NK-92 (cell line): ENCODE results near the gene LPO.

Source experiments
- DNase-seq: peaks from one replicate; lab custom pipeline; 2025; ENCODE audit not compliant: unreplicated experiment; lab: John Stamatoyannopoulos, UW

LPO gene

DNA sequence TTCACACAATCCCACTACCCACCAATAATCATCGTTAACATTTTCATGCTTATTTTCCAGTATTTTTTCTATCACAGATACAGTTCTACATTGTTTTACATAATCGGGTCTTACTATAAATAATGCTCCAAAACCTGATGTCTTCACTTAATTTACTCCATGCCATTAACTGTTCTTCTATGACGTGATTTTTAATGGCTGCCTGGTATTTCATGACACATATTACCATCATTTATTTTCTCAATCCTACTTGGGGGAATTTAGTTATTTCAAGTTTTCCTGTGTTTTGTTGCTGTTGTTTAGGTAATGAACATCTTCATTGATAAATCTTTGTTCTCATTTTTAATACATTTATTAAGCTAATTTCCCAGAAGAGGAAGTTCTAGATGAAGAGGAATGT is 14.7 kb downstream of the LPO start:
- no peak for DNase-seq

DNA sequence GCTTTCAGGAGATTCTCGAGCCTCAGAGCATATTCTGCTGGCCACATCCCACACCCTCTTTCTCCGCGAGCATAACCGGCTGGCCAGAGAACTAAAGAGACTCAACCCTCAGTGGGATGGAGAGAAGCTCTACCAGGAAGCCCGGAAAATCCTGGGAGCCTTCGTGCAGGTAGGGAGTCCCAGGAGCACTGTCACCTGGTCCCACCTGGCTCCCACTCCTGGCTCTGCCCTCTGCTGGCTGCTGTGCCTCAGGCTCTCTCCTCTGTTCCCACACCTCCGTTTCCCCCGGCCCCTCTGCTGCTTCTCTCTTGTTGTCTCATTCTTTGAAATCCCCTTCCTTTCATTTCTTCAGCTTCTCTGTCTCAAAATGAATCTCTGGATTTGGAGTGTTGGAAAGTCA is 16.4 kb downstream of the LPO start:
- no peak for DNase-seq

DNA sequence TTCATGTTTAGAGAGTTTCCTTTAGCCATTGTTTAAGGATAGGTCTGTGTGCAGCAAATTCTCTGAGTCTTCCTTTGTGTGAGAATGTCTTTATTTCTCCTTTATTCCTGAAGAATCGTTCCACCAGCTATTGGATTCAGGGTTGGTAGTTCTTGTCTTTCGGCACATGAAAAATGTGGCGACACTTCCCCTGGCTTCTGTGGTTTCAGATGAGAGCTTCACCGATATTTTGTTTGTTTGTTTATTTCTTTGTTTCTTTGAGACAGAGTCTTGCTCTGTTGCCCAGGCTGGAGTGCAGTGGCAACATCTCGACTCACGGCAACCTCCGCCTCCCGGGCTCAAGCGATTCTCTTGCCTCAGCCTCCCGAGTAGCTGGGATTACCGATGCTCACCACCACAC is 23.8 kb downstream of the LPO start:
- no peak for DNase-seq

DNA sequence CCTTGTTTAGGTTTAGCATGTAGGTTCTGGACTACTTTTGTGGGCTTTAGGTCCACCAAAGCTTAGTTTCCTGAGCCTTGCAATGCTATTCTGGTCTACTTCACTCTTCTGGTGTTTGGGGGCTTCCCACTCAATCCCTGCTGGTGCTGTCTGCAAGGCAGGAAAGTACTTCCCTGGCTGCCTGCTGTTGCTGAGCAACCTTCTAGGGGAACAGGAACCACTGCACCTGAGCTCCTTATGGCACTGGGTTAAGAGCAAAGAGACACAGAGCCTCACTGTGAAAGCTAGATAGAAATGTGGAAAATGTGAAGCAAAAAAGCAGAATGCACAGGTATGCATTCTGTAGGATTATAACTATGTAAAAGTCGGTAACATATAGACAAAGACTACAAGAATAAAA is 25.4 kb downstream of the LPO start:
- no peak for DNase-seq

DNA sequence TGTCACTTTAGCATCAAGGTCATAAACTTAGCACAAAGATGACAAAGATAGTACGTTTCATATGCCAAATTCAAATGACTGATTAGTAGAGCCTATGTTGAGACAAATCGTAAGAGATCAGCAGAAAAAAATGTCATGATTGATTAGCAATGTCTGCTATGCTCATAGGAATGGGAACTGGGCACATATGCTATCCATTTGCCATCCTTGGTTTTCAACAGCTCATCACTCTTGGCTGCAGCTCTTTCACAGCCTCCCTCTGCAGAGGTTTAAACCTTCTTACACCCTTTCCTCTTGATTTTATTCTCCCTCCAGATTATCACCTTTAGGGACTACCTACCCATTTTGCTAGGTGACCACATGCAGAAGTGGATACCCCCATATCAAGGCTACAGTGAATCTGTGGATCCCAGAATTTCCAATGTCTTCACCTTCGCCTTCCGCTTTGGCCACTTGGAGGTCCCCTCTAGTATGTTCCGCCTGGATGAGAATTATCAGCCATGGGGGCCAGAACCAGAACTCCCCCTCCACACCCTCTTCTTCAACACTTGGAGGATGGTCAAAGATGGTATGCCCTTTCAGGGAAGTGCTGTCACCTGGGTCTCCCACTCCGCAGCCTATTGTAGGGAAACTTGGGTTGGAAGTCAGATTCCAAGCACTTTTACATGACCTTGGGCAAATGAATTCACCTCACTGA is 26.2 kb downstream of the LPO start:
- no peak for DNase-seq

DNA sequence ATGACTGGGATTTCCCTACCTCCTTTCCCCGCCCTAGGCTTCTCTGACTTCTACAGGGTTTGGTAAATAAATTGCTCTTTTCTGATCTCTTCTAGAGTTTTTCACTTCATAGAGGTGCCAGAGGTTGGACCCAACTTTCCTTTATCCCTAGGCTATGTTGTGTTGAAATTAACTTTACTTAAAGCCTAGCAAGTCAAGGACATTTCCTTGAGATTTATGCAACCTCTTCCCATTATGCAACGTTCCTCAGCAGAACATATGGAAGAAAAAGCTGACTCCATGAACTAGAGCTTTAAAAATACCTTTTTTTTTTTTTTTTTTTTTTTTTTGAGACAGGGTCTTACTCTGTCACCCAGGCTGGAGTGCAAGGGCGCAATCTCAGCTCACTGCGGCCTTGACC is 26.9 kb downstream of the LPO start:
- DNase-seq: no peak

DNA sequence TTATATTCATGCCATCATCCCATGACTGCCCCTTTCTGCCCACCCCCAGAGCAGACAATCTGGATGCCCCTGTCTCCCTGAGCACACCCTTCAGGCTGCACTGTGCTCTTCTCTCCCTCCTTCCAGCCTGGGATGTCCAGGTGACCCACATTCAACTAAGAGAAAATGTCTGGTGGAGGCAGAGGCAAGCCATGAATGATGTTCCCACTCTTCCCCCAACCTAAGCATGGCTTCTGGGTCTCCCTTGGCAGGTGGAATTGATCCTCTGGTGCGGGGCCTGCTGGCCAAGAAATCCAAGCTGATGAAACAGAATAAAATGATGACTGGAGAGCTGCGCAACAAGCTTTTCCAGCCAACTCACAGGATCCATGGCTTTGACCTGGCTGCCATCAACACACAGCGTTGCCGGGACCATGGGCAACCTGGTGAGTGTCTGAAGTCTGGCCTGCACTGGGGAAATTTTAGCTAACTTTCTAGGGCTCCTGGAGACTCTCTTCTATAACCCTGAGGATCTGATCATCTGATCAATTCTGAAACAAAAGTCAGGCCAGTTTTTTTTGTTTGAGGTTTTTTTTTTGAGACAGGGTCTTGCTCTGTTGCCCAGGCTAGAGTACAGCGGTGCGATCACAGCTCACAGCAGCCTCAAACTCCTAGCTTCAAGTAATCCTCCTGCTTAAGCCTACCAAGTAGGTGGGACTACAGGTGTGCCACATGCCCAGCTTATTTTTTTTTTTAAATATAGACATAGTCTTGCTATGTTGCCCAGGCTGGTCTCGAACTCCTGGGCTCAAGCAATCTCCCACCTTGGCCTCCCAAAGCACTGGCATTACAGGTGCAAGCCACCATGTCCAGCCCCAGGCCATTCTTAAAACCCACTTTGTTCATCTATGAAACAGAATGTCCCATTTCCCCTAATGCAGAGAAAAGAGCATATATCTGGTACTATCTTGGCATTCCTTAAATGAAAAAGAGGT is 27.8 kb downstream of the LPO start:
- no peak for DNase-seq

DNA sequence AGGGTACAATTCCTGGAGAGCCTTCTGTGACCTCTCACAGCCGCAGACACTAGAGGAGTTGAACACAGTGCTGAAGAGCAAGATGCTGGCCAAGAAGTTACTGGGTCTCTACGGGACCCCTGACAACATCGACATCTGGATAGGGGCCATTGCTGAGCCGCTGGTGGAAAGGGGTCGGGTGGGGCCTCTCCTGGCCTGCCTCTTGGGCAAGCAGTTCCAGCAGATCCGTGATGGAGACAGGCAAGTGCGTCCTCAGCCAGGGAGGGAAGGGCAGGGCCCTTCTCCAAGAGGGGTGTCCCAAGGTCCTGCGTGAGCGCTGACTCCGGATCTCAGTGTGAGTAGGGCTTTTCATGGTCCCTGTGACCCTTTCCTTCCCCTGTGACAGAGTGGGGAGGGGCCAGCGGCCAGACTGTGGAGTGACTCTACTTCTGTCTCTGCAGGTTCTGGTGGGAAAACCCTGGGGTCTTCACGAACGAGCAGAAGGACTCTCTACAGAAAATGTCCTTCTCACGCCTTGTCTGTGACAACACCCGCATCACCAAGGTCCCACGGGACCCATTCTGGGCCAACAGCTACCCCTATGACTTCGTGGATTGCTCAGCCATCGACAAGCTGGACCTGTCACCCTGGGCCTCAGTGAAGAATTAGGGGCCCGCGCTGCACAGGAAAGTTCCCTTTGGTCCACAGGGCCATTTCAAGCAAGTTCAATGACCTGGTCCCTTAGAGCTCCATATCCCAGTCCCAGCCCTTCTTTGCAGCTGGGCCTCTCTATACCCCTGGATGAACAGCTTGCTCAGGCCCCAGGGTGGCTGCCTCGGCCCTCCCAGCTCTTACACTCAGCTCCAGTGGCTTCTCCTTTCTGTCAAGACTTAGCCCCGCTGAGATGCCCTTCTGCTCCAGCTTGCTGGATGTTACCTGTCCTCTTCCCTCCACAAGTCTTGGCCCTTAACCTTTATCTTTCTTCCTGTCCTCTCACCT is 29.3 kb downstream of the LPO start:
- no peak for DNase-seq

DNA sequence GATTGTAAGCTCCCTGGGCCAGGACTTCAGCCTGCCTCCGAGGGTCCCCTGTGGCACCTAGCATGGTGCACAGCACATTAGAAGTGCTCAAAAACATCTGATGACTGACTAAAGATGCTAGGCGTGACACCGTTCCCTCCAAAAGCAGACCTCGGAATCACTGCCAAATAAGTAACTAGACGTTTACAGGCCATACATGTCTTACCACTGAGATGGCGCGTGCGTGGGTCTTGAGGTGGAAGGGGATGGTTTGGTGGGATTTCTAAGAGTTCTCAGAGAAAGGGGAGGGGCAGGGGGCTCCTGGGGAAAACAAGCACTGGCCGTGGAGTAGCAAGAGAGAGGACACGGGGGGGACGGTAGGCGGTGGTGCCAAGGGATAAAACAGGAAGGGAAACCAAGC is 29.9 kb downstream of the LPO start:
- DNase-seq: no peak

DNA sequence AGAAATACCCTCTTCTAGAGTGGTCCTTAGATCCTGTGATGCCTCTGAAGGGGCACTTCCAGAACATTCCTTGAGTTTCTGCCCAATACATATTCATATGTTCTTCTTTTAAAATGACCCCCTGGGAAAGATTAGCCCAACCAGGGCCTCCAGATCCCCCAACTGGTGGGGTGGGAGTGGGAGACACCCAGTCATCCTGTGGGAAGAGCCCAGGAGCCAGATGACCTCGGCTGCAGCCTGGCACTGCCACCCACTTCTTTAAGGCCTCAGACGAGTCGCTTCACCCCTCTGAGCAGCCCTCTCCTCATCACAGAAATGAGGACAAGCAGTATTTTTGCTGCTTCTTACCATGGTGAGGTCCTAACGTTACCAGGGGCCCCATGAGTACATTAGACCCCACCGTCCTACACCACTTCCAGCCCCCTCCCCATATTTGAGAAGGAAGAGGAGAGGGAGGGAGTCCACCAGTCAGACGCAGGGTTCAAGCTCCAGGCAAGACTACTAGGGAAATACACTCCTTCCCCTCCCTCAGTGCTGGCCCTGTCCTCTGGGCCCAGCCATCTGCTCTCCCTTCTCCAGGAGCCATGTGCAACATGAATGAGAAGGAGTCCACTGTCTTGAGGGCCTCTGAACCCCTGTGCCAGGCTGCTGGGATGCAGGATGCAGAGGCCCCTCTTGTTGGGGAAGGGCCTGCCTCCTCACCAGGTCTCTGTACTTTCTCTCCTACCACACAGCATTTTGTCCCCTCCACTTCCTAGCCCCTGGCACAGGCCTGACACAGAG is 30.6 kb downstream of the LPO start:
- no peak for DNase-seq

DNA sequence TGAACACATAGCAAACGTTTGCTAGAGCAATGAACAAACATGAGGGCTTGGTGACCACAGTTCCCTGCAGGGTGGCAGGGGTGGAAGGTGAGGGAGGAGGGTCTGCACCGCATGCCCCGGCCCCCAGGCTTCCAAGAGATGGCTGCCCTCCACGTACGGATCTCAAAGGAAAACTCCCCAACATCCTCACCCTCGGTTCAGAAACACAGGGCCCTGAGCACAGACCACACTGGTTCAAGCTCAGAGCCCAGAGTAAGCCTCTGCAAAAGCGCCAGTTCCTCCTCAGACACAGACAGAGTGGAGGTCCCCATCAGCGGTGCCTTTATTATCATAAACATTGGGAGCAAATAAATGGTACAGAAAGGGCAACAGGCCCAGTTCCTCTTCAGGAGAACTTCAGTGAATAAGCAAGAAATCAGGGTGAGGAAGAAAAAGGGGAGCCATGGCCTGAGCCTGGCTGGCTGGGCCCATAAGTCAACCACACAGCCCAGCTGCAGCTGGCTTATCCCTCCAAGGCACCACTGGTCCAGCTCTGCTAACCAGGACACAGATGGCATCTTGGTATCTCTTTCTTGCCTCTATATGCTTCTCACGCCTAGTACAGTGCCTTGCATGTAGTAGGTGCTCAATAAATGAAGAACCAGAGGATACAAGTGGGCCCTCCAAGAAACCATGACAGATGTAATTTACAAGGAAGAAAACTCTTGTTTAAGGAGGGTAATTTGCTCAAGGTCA is 31.3 kb downstream of the LPO start:
- DNase-seq: no peak

DNA sequence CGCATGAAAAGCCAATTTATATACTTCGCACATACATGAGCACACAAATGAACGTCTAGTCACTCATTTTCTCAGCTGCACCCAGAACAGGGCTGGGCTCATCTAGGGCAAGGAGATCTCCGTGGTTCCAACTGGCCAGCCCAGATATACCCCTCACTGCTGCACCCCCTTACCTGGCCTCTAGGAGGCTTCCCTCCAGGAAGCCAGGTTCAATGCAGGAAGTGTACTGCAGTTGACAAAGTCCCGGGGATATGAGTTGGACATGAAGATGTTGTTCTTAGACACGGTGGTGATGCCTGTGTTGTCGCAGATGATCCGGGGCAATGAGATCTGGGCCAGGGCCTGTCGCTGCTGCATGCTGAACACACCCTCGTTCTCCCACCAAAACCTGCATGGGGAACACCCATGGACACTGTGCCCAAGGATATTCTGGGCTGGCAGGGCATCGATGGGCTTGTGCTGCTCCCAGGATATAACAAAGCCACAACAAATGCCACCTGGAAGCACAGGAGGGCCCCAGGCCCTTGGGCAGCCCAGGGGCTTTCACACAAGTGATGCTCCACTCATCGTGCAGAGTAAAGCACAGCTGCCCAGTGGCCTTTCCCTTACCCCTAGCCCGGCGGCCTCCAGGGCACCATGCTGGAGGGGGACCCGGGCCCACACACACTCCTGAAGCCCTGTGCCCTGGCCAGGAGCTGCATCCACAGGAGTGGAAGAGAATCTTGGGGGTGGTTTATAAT is 32.3 kb downstream of the LPO start:
- DNase-seq: no peak

DNA sequence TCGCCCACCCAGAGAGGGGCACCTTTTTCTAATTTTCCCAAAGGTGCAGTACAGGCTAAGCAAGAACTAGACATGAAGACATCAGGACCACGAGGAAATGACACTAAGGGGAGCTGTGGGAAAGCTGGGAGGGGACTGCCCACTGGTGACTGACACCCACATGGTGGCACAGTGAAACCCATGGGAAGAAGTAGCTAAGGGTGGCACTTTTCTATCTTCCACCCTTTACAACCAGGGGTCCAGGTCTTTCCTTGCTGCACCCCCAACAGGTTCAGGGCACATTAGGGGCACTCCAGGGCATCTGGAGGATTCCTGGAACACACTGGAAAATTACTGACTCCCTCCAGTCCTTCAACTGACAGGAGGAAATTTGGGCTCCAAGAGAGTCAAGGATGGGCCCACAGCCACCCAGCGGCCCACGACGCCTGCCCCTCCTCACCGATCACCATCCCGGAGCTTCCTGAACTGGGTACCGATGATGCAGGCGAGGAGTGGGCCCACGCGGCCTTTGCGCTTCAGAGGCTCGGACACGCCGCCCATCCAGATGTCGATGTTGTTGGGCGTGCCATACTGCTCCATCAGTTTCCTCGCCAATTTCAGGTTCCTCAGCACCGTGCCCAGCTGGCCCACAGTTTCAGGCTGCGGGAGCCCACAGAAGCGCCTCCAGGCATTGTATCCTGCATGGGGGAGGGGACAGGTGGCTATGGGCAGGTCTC is 33.0 kb downstream of the LPO start:
- no peak for DNase-seq

DNA sequence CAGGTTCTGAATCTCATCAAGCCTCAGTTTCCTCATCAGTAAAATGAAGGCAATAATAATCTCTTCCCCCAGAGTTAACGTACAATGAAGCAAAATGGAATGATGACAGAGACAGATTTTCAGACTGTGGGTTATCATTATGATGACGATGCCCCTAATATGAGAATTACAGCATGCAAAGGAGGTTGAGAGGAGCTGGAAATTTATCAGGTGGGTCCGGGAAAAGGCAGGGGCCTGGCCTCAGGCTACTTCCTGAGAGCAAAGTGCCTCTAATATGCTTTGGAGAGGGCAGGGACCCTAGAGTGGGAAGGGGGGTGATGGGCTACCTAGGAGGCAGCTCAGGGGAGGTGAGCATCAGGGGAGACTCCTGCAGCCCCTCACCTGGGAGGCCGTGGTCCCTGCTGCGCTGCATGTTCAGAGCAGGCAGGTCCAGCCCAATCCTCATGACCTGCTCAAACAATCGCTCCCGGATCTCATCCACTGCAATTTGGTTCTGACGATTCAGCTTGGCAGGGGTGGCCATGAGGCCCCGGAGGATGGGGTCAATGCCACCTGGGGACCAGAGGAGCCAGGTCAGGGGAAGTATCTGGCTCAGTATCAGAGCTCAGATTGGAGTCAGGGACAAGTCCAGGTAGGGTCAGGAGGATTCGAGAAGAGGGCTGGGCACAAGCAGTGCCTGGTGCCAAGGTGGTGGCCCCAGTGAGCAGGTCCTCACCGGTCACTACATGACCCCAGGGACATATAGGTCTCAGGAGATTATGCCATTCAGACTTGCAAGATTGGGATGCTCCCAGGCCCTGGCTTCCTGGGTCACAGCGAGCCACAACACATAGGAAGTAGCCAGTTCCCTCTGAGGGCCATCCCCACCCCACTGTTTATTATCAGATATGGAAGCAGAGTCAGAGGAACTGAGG is 34.2 kb downstream of the LPO start:
- DNase-seq: no peak

DNA sequence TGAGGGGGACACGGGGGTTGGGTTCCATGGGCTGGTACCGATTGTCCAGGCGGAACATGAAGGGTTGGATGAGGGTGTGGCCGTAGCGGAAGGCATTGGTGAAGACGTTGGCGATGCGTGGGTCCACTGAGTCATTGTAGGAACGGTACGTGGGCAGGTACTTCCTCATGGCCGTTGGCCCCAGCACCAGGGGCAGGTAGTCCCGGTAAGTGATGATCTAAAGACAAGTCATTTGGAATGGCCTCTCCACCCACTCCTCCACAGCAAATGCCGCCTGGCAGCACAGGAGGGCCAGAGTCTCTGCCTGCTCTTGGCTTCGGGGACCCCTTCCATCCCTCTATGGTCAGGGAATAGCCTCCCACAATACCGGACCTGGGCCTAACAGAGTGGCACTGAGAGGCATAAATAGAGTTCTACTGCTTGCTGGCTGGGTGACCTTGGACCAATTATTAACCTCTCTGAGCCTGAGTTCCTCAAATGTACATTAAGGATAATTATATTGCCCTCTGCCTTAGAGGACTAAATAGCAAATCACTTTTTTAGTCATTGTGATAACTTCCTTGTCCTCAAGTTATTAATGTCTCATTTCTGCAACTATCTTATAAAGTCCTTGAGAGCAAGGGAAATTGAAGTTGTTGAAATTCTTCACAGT is 35.2 kb downstream of the LPO start:
- DNase-seq: no peak

DNA sequence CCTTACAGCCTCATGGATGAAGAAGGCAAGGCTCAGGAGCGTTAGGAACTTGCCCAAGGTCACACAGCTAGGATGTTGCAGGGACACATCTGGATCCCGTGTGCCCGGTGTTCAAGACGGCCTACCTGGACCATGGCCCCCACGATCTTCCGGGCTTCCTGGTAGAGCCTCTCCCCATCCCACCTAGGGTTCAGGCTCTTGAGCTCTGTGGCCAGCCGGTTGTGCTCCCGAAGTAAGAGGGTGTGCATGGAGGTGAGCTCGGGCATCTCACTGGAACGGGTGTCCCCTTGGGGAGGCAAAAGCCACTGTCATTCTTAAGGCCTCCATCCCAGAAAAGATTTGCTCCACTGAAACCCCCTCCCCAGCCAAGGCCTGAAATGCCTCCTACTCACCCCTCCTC is 37.0 kb downstream of the LPO start:
- no peak for DNase-seq

DNA sequence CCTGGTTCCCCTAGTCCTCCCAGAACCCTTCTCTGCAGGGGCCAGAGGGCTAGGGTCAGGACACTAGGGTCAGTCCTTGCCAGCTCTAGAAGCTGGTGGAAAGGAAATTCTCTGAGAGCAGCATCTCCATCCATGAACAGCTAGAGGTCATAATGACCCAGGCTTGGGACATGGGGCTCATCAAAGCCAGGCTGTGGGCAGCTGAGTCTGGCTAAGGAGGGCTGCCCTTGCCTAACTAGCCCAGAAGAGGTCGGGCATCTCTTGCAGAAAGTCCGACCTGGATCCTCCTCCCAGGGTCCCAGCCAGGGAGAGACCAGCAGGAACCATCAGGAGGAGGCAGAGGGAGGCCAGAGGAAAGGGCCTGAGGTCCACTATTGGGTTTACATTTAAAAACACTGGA is 38.0 kb downstream of the LPO start:
- no peak for DNase-seq
